Left renal cortex interstitium (tissue), 4 donors: ENCODE data around the gene IMP4. TPM values are rescaled to one million over a fixed set of nuclear protein-coding genes. Genes with fewer than 3 reads are reported as not detected.

Experiments
- DNase-seq, 4 donors: peaks; one replicate each; pipeline ENCODE4 v3.0.0-alpha.2; 2013; ENCODE audit warnings: low read depth in 4 of 4, low spot score in 2 of 4, missing footprints in 1 of 4
- polyA plus RNA-seq, 4 donors: library from polyadenylated mRNA; unstranded; fragments of 120-200 nt; gene quantifications; one replicate each; pipeline ENCODE4 v1.2.1, GENCODE V29; 2013; ENCODE audit not compliant: insufficient read length in 4 of 4

IMP4 gene
- polyA plus RNA-seq, 4 donors, result 32.9 to 43.6 (median 39.1) TPM

DNA sequence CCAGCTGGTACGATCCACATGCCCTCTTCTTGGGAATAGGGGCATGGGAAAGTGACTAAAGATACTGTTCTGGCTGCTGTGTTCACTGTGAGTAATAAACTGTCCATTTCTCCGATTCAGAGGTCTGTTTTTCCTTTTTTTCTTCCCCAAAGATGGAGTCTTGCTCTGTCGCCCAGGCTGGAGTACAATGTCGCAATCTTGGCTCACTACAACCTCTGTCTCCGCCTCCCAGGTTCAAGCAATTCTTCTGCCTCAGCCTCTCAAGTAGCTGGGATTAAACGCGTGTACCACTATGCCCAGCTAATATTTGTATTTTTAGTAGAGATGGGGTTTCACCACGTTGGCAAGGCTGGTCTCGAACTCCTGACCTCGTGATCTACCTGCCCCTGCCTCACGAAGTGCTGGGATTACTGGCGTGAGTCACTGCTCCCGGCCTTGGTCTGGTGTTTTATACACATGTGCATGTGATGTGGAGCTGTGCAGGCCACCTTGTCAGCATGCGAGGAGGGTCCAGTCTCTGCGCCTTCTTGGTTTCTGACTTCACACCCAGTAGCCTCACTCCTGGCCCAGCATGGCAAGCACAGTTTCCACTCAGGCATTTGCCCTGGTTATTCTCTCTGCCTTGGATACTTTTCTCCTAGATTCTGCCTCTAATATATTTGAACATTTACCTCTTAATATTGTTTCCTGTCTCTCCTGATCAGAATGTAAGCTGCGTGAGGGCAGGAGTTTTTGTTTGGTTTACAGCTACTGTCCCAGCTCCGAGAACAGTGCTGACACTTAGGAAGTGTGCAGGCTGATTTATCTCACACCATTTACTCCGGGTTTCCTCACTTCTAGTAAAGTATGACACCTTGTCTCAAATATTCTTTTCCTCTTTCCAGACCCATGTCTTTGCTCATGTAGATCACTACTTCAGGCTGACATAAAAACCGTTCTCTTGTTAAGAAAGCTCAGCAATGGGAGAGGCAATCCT is 32.9 kb downstream of the IMP4 start:
- no peak for DNase-seq

GRCh38 chr2:130376433-130377293 is 34.0 kb downstream of the IMP4 start:
- no peak for DNase-seq

GRCh38 chr2:130377491-130377890 is 34.8 kb downstream of the IMP4 start:
- DNase-seq, result no peak

DNA sequence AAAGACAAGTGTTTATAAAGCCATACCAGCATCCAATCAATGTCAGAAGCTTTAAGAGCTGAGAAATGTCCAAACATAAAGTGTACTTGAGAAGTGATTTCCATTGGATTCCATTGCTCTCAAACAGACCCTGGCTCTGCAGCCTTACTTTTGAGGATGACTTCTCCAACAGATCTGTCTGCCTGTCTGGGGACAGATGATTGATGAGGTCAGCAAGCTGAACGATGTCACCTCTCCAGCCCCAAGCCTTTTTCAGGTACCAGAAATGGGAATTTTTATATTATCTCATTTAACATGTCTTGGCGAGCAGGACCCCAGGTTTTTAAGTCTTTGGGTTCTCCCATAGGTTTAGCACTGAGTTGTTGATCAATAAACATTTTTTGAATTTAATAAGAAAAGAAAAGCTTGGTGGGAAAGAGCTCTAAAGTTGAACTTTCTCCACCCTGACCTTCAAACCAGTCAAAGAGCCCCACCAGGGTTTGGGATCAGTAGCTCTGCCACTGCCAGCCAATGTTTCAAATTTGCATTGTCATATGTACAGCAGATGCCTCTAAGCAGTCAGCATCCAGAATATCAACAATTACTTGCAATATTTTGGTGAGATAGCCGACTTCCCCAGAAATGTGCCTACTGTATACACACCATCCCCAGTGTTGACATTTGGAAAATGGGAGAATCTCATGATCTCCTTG is 35.7 kb downstream of the IMP4 start:
- no peak for DNase-seq

GRCh38 chr2:130378898-130379214 is 36.2 kb downstream of the IMP4 start:
- no peak for DNase-seq

GRCh38 chr2:130380096-130380934 is 37.6 kb downstream of the IMP4 start:
- no peak for DNase-seq

DNA sequence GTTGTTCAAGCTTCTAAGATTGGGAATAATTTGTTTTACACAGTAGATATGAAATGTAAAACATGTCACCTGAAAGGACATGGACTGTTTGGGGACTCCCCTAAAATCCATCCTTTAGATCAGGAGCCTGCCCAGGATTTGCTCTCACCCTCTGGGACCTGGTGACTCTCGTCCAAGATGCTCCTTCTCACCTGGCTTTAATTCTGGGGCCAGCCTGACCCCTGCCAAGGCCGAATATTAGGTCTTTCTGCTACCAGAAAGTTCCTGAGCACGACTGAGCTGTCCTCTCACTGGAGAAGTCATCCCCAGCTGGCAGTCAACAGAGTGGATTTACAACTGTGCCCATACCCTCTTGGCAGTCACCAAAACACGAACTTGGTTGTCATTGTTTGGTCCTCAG is 38.4 kb downstream of the IMP4 start:
- DNase-seq, result no peak

DNA sequence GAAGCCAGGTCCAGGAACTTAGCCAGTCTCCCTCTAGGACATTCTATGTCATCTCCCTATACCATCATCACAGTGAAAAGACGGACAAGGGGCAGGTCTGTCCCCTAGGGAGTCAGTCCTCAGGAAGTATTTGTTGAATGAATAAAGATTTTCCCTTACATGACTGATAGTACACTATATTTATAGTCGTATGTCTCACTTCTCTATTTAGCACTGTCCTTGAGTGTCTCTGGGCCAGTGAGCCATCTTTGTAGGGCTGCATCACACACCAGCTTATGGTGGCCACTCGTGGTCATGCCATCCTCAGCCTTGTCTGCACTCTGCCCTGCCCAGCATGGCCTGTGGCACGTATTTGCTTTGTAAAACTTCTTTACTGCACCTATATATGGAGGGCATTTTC is 38.9 kb downstream of the IMP4 start:
- DNase-seq, result no peak

- DNase-seq, result no peak
These were observed 39.7 kb downstream of the IMP4 start for GRCh38 chr2:130382313-130382917.

- DNase-seq, result no peak
These were observed 43.0 kb downstream of the IMP4 start for GRCh38 chr2:130385709-130386108.

DNA sequence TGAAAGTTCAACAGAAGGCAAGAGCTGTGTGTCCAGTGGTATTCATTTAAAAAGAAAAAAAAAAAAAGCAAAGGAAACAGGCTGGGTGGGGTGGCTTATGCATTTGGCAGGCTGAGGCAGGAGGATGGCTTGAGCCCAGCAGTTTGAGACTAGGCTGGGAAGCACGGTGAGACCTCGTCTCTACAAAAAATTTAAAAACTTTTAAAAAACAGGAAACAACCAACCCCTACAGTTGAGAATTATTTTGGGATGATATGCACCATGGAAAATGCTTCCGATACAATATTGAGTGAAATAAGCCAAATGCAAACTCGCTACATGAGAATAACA is 44.3 kb downstream of the IMP4 start:
- no peak for DNase-seq

DNA sequence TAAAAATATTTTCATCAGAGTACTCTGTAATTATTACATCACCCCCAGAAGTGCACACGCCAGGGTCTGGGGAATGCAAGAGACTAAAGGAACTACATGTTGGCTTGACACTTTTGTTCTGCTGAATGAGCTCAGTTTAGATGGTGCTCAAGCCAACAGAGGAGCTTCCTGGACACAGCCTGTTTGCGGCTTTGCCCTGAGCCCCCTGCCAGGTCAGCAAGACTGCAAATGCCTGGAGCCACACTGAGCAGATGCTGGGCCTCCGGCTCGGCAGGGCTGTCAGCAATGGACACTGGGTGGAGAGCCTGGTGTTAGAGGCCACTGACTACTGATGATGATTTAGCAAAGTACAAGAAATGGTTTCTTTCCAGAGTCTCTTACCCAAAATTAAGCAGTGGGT is 45.1 kb downstream of the IMP4 start:
- no peak for DNase-seq

DNA sequence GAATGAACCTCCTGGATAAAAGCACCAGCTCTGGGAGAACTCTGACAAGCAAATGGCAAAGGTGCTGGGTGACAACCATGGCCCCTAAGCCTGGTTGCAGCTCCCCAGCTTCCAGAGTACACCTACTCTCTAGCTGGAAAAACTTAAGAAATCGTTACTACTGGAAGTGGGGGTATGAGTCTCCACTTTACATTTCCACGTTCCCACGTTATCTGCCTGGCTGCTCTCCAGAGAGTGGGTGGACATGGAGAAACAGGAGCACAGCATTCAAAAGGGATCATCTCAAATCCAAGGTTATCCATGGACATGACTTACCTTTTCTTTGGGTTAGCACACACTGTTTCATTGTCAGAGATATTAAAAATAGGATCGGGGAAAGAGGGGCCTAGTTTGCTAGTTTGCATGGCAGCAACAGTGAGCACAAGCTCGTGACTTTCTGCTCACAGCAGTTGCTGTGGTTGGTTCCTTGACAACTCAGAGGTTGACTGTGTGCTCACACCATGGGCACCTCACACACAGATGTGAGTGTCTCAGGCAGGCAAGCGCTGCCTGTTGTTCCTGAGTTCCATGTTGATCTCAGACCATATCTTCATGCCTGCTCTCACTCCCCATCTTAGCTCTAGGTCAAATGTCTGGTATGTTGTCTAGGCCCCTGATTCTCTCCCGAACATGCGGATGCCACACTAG is 45.7 kb downstream of the IMP4 start:
- DNase-seq, result no peak

GRCh38 chr2:130389358-130389757 is 46.7 kb downstream of the IMP4 start:
- no peak for DNase-seq

GRCh38 chr2:130389783-130390182 is 47.1 kb downstream of the IMP4 start:
- DNase-seq, result no peak

- DNase-seq, result no peak
These were observed 47.9 kb downstream of the IMP4 start for GRCh38 chr2:130390460-130391057.

GRCh38 chr2:130391058-130391871 is 48.6 kb downstream of the IMP4 start:
- peak; percentile 46 to 71 (median 70) for DNase-seq
